Vagina (tissue), 2 donors: ENCODE results near the gene GSDME. TPM values are rescaled to one million over a fixed set of nuclear protein-coding genes. Genes with fewer than 3 reads are reported as not detected.
"Not testable (repeated sequence)": the region's sequence is repeated elsewhere in the genome, so short reads cannot be mapped to it uniquely, and the experiment has no call there.

Experiments used
- DNase-seq, 2 donors: peaks; one replicate each; pipeline ENCODE4 v3.0.0-alpha.2; 2017; ENCODE audit errors: extremely low spot score in 2 of 2
- H3K27ac ChIP-seq: fragments of 200-600 bp; sonication (generic); one replicate; pipeline ENCODE4 v1.5.1; 2019
- H3K27me3 ChIP-seq: fragments of 200-600 bp; sonication (generic); one replicate; pipeline ENCODE4 v1.5.1; 2019
- H3K36me3 ChIP-seq, 2 donors: fragments of 200-600 bp; sonication (generic); one replicate each; pipeline ENCODE4 v1.5.1; 2017 to 2019
- H3K4me1 ChIP-seq: fragments of 200-600 bp; sonication (generic); one replicate; pipeline ENCODE4 v1.5.1; 2019
- H3K4me3 ChIP-seq, 2 donors: fragments of 200-600 bp; sonication (generic); 1 replicate in 1 of 2; 2 replicates in 1 of 2; pipeline ENCODE4 v1.5.1; 2016 to 2019
- H3K9me3 ChIP-seq: fragments of 200-600 bp; sonication (generic); one replicate; pipeline ENCODE4 v1.5.1; 2019
- POLR2A ChIP-seq, 2 donors: fragments of 450-650 bp; IDR thresholded peaks; one replicate each; pipeline ENCODE4 v1.6.1; 2017; ENCODE audit warnings: antibody characterized with exemption in 2 of 2, mild to moderate bottlenecking in 2 of 2, moderate library complexity in 2 of 2
- POLR2AphosphoS5 ChIP-seq, 2 donors: sonication (generic); formaldehyde crosslinking; IDR thresholded peaks; one replicate each; pipeline ENCODE4 v1.9.0; 2017; ENCODE audit warnings: antibody characterized with exemption in 2 of 2, mild to moderate bottlenecking in 2 of 2, low read depth in 1 of 2; ENCODE audit not compliant: insufficient read depth in 1 of 2
- intact Hi-C: fragments of 100-400 bp; cut with DNase I; formaldehyde crosslinking; loops from one replicate; pipeline ENCODE4 v1.15.1; 2023
- total RNA-seq: library from RNA; depleted of rRNA; stranded (reverse); fragments of >200 nt; gene quantifications from one replicate; pipeline ENCODE4 v1.2.3, GENCODE V29; 2016
- TF ChIP-seq, protein P1 (sequence below), 3 experiments: fragments of 450-650 bp in 2 of 3; fragments of 200-600 bp in 1 of 3; sonication (generic) in 1 of 3; IDR thresholded peaks; one replicate each; pipeline ENCODE4 v1.5.1; 2017 to 2019; ENCODE audit warnings: antibody characterized with exemption in 3 of 3, mild to moderate bottlenecking in 2 of 3, moderate library complexity in 2 of 3

GSDME gene
- total RNA-seq, 1 donor from 2014 or later, result 11.0 TPM

- H3K36me3 ChIP-seq, result peaks cover 0 to 14% of the 10 kb centered on the region in 2 donors
- H3K9me3 ChIP-seq, result no peaks in the 10 kb centered on the region
- H3K4me1 ChIP-seq, result no peaks in the 10 kb centered on the region
- DNase-seq, result no peak
- TF ChIP-seq POLR2AphosphoS5 (IDR thresholded peaks at IDR 0.05; ENCODE audit: insufficient read depth in 1 of 2, low read depth in 1 of 2), result no peak
- TF ChIP-seq POLR2A (IDR thresholded peaks at IDR 0.05), result no peak
- TF ChIP-seq, protein P1, sequence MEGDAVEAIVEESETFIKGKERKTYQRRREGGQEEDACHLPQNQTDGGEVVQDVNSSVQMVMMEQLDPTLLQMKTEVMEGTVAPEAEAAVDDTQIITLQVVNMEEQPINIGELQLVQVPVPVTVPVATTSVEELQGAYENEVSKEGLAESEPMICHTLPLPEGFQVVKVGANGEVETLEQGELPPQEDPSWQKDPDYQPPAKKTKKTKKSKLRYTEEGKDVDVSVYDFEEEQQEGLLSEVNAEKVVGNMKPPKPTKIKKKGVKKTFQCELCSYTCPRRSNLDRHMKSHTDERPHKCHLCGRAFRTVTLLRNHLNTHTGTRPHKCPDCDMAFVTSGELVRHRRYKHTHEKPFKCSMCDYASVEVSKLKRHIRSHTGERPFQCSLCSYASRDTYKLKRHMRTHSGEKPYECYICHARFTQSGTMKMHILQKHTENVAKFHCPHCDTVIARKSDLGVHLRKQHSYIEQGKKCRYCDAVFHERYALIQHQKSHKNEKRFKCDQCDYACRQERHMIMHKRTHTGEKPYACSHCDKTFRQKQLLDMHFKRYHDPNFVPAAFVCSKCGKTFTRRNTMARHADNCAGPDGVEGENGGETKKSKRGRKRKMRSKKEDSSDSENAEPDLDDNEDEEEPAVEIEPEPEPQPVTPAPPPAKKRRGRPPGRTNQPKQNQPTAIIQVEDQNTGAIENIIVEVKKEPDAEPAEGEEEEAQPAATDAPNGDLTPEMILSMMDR (IDR thresholded peaks at IDR 0.05), result no peak
- H3K27me3 ChIP-seq, result no peaks in the 10 kb centered on the region
- intact Hi-C loops, result loop anchor here (5.0 kb wide), 1 partner anchor 1372 kb away; no protein-coding TSS in a partner anchor
- H3K4me3 ChIP-seq, result no peak overlapping the region
- no peak overlapping the region for H3K27ac ChIP-seq
Observed at GRCh38 chr7:24799506-24799905, 42.2 kb upstream of the GSDME start.

GRCh38 chr7:24798261-24798660 is 41.0 kb upstream of the GSDME start:
- Histone ChIP-seq H3K4me1 (no peaks in the 10 kb centered on the region), H3K36me3 (peaks cover 0 to 4% of the 10 kb centered on the region in 2 donors), H3K4me3 (no peak overlapping the region), H3K27me3 (no peaks in the 10 kb centered on the region), H3K27ac (no peak overlapping the region), H3K9me3 (no peaks in the 10 kb centered on the region)
- no peak for TF ChIP-seq POLR2A (IDR thresholded peaks at IDR 0.05)
- intact Hi-C loops, result loop anchor here (5.0 kb wide), 1 partner anchor 1371 kb away; no protein-coding TSS in a partner anchor
- DNase-seq, result no peak

DNA sequence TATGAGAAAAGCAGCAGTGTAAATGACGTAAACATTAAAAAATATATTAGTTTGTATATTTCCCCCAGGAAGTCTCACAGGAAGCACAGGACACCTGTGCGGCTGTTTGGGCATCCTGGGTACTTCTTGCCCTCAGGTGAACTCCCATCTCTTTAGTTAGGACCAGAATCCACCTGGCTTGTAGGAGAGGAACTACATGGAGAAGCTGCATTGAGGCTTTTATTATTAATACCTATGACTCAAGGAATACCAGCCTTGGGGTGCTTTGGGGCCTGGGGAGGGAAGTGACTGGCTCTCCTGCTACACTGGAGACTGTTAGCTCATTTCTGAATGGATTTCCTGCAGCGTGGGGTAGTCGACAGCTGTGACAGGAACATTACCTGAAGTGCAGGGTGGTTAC is 40.0 kb upstream of the GSDME start:
- no peak for TF ChIP-seq POLR2A (IDR thresholded peaks at IDR 0.05)
- TF ChIP-seq, protein P1 (IDR thresholded peaks at IDR 0.05), result no peak
- no peak for TF ChIP-seq POLR2AphosphoS5 (IDR thresholded peaks at IDR 0.05; ENCODE audit: insufficient read depth in 1 of 2, low read depth in 1 of 2)
- DNase-seq, result no peak
- H3K36me3 ChIP-seq, result no peaks in the 10 kb centered on the region
- intact Hi-C loops, result loop anchor here (5.0 kb wide), 1 partner anchor 1370 kb away; no protein-coding TSS in a partner anchor
- no peak overlapping the region for H3K4me3 ChIP-seq
- no peaks in the 10 kb centered on the region for H3K27me3 ChIP-seq
- no peak overlapping the region for H3K27ac ChIP-seq
- no peaks in the 10 kb centered on the region for H3K4me1 ChIP-seq
- H3K9me3 ChIP-seq, result no peaks in the 10 kb centered on the region

GRCh38 chr7:24795407-24795767 is 38.1 kb upstream of the GSDME start:
- no peaks in the 10 kb centered on the region for H3K27me3 ChIP-seq
- no peaks in the 10 kb centered on the region for H3K9me3 ChIP-seq
- no peak overlapping the region for H3K4me3 ChIP-seq
- no peak for DNase-seq
- H3K36me3 ChIP-seq, result no peaks in the 10 kb centered on the region
- no peak overlapping the region for H3K27ac ChIP-seq
- no peak for TF ChIP-seq POLR2A (IDR thresholded peaks at IDR 0.05)
- TF ChIP-seq, protein P1 (IDR thresholded peaks at IDR 0.05), result no peak
- no peak for TF ChIP-seq POLR2AphosphoS5 (IDR thresholded peaks at IDR 0.05; ENCODE audit: insufficient read depth in 1 of 2, low read depth in 1 of 2)
- H3K4me1 ChIP-seq, result no peaks in the 10 kb centered on the region
- intact Hi-C loops, result loop anchor here (5.0 kb wide), 1 partner anchor 1368 kb away; no protein-coding TSS in a partner anchor

DNA sequence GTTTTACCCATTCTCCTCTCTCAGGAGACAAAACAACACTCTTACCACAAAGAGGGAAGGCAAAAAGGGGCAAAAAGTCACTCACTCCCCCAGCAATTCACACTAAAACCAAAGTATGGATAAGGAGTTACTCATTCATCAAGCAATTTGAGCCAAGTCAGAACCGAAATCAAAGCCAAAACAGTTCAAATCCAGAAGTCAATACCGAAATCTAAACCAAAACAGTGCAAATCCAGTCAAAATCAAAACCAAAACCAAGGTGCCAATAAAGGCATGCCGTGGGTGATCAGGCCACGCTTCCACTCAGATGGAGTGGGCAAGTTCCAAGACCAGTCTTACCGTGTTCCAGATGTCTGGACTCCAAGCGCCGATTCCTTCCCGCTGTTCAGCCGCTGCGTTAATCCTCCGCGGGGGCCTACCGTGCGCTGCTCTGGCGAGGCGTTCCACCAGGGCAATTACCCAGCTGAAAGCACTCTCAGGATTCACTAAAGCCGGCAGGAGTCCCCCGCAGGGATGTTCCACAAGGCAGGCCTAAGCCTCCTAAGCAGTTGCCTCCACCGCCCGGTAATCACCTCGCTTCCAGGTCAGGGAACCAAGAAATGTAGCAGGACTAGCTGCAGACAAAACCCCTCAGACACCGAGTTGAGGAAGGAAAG is 37.6 kb upstream of the GSDME start:
- DNase-seq, H3K4me1 ChIP-seq, H3K27me3 ChIP-seq, H3K9me3 ChIP-seq, H3K27ac ChIP-seq, H3K36me3 ChIP-seq, H3K4me3 ChIP-seq: not testable (repeated sequence)
- intact Hi-C loops, result loop anchor here (5.0 kb wide), 1 partner anchor 1368 kb away; no protein-coding TSS in a partner anchor

- H3K9me3 ChIP-seq, result no peaks in the 10 kb centered on the region
- H3K4me3 ChIP-seq, result no peak overlapping the region
- no peaks in the 10 kb centered on the region for H3K36me3 ChIP-seq
- H3K4me1 ChIP-seq, result no peaks in the 10 kb centered on the region
- H3K27me3 ChIP-seq, result no peaks in the 10 kb centered on the region
- intact Hi-C loops, result no loop called here
- DNase-seq, result no peak
- no peak for TF ChIP-seq POLR2A (IDR thresholded peaks at IDR 0.05)
- TF ChIP-seq, protein P1 (IDR thresholded peaks at IDR 0.05), result no peak
- no peak for TF ChIP-seq POLR2AphosphoS5 (IDR thresholded peaks at IDR 0.05; ENCODE audit: insufficient read depth in 1 of 2, low read depth in 1 of 2)
- H3K27ac ChIP-seq, result no peak overlapping the region
Observed at GRCh38 chr7:24793982-24794648, 36.9 kb upstream of the GSDME start.
